Measurements from ENCODE around the gene TRMT1L.

The TRMT1L gene

DNA sequence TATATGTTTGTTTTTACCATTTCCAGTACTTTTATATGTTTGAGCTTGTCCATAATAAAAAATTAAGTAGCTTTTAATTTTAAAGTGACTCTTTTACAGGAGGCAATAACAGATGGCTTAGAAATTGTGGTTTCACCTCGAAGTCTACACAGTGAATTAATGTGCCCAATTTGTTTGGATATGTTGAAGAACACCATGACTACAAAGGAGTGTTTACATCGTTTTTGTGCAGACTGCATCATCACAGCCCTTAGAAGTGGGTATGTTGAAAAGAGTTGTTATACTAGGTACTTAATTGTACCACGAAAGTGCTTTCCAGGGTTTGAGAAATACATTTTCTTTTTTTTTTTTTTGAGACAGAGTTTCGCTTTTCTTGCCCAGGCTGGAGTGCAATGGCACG, 65.3 kb downstream of the TRMT1L start:
- DNase-seq, result no peak
- no peak overlapping the region for H3K4me3 ChIP-seq (ENCODE audit: low read depth, low read length)
- no peaks in the 10 kb centered on the region for H3K27me3 ChIP-seq (ENCODE audit: insufficient read depth, low read depth, severe bottlenecking)
- H3K9me3 ChIP-seq (ENCODE audit: severe bottlenecking), result no peaks in the 10 kb centered on the region
- H3K27ac ChIP-seq, result no peak overlapping the region
- peaks cover 24% of the 10 kb centered on the region for H3K36me3 ChIP-seq
- TF ChIP-seq, protein P1, sequence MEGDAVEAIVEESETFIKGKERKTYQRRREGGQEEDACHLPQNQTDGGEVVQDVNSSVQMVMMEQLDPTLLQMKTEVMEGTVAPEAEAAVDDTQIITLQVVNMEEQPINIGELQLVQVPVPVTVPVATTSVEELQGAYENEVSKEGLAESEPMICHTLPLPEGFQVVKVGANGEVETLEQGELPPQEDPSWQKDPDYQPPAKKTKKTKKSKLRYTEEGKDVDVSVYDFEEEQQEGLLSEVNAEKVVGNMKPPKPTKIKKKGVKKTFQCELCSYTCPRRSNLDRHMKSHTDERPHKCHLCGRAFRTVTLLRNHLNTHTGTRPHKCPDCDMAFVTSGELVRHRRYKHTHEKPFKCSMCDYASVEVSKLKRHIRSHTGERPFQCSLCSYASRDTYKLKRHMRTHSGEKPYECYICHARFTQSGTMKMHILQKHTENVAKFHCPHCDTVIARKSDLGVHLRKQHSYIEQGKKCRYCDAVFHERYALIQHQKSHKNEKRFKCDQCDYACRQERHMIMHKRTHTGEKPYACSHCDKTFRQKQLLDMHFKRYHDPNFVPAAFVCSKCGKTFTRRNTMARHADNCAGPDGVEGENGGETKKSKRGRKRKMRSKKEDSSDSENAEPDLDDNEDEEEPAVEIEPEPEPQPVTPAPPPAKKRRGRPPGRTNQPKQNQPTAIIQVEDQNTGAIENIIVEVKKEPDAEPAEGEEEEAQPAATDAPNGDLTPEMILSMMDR (IDR thresholded peaks at IDR 0.05; ENCODE audit: low read depth, low read length), result no peak

- H3K9me3 ChIP-seq (ENCODE audit: severe bottlenecking), result no peaks in the 10 kb centered on the region
- H3K27me3 ChIP-seq (ENCODE audit: insufficient read depth, low read depth, severe bottlenecking), result no peaks in the 10 kb centered on the region
- H3K27ac ChIP-seq, result no peak overlapping the region
- no peak overlapping the region for H3K4me3 ChIP-seq (ENCODE audit: low read depth, low read length)
- peaks cover 6% of the 10 kb centered on the region for H3K36me3 ChIP-seq
- no peak for DNase-seq
- TF ChIP-seq, protein P1 (IDR thresholded peaks at IDR 0.05; ENCODE audit: low read depth, low read length), result no peak
Observed at GRCh38 chr1:185087746-185088145, 69.0 kb downstream of the TRMT1L start.

- DNase-seq, result no peak
- H3K36me3 ChIP-seq, result peaks cover 6% of the 10 kb centered on the region
- H3K4me3 ChIP-seq (ENCODE audit: low read depth, low read length), result no peak overlapping the region
- no peaks in the 10 kb centered on the region for H3K9me3 ChIP-seq (ENCODE audit: severe bottlenecking)
- no peaks in the 10 kb centered on the region for H3K27me3 ChIP-seq (ENCODE audit: insufficient read depth, low read depth, severe bottlenecking)
- H3K27ac ChIP-seq, result no peak overlapping the region
- TF ChIP-seq, protein P1 (IDR thresholded peaks at IDR 0.05; ENCODE audit: low read depth, low read length), result no peak
Observed at GRCh38 chr1:185087101-185087500, 69.7 kb downstream of the TRMT1L start.

DNA sequence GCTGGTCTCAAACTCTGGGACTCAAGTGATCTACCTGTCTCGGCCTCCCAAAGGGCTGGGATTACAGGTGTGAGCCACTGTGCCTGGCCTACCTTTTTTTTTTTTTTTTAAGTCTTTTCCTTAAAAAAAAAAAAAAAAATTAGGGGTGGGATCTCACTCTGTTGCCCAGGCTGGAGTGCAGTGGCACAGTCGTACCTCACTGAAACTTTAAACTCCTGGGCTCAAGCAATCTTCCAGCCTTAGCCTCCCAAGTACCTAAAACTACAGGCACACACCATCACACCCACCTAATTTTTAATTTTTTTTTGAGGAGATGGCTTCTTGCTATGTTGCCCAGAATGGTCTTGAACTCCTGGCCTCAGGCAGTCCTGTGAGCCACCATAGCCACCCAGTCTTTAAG, 72.9 kb downstream of the TRMT1L start:
- TF ChIP-seq, protein P1 (IDR thresholded peaks at IDR 0.05; ENCODE audit: low read depth, low read length), result no peak

GRCh38 chr1:185080422-185080821, 76.3 kb downstream of the TRMT1L start:
- Histone ChIP-seq H3K36me3 (no peaks in the 10 kb centered on the region), H3K4me3 (ENCODE audit: low read depth, low read length) (no peak overlapping the region), H3K27ac (no peak overlapping the region), H3K27me3 (ENCODE audit: insufficient read depth, low read depth, severe bottlenecking) (no peaks in the 10 kb centered on the region), H3K9me3 (ENCODE audit: severe bottlenecking) (no peaks in the 10 kb centered on the region)
- TF ChIP-seq, protein P1 (IDR thresholded peaks at IDR 0.05; ENCODE audit: low read depth, low read length), result no peak
- no peak for DNase-seq

More for the DNA sequence above, 72.9 kb downstream of the TRMT1L start:
- H3K27ac ChIP-seq, result no peak overlapping the region
- DNase-seq, result no peak
- H3K4me3 ChIP-seq (ENCODE audit: low read depth, low read length), result no peak overlapping the region
- H3K36me3 ChIP-seq, result no peaks in the 10 kb centered on the region
- H3K27me3 ChIP-seq (ENCODE audit: insufficient read depth, low read depth, severe bottlenecking), result no peaks in the 10 kb centered on the region
- H3K9me3 ChIP-seq (ENCODE audit: severe bottlenecking), result no peaks in the 10 kb centered on the region

DNA sequence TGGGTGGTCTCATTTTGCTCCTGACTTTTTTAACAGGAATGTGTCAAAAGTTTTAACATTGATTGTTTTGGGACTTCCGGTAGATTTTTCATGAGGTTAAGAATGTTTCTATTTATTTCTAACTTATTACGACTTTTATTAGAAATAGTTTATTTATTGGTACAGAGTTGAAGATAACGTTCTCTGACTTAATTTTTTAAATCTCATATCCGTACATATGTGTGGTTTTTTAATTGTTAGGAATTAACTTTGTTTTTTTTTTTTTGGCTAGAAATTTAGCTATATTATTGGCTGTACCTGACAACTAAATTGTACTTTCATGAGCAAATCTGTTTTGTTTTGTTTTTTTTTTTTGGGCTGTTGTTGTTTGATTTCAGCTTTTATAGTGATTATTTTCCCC, 79.4 kb downstream of the TRMT1L start:
- H3K36me3 ChIP-seq, result no peaks in the 10 kb centered on the region
- no peak overlapping the region for H3K4me3 ChIP-seq (ENCODE audit: low read depth, low read length)
- H3K27me3 ChIP-seq (ENCODE audit: insufficient read depth, low read depth, severe bottlenecking), result no peaks in the 10 kb centered on the region
- no peak for DNase-seq
- TF ChIP-seq, protein P1 (IDR thresholded peaks at IDR 0.05; ENCODE audit: low read depth, low read length), result no peak
- no peaks in the 10 kb centered on the region for H3K9me3 ChIP-seq (ENCODE audit: severe bottlenecking)
- H3K27ac ChIP-seq, result no peak overlapping the region

Measured in WERI-Rb-1 (cell line).